ENCODE measurements around the gene TMEM205. TPM values are rescaled to one million over a fixed set of nuclear protein-coding genes. Genes with fewer than 3 reads are reported as not detected.

Gene TMEM205
- total RNA-seq, 2 experiments from 2014 or later, result 8.8 to 10.4 TPM

GRCh38 chr19:11363881-11364280, 17.8 kb upstream of the TMEM205 start:
- intact Hi-C loops (cut with DNase I, micrococcal nuclease), result no loop called here
- Histone ChIP-seq H3K27me3 (ENCODE audit: control insufficient read depth in 1 of 2, insufficient read depth in 2 of 2, low read length in 2 of 2) (no peaks in the 10 kb centered on the region), H3K4me3 (ENCODE audit: low read length) (no peak overlapping the region), H3K9me3 (ENCODE audit: control insufficient read depth in 1 of 2, insufficient read depth in 1 of 2, low read length in 2 of 2) (peaks cover 0 to 7% of the 10 kb centered on the region in 2 experiments), H3K4me1 (ENCODE audit: insufficient read depth, low read length) (no peaks in the 10 kb centered on the region), H3K36me3 (ENCODE audit: insufficient read depth, low read length) (peaks cover 12% of the 10 kb centered on the region), H3K27ac (ENCODE audit: low read depth in 1 of 2, low read length in 2 of 2) (no peak overlapping the region)
- ChIA-PET POLR2A (no interaction called here), CTCF (no interaction called here)
- TF ChIP-seq, protein P1, sequence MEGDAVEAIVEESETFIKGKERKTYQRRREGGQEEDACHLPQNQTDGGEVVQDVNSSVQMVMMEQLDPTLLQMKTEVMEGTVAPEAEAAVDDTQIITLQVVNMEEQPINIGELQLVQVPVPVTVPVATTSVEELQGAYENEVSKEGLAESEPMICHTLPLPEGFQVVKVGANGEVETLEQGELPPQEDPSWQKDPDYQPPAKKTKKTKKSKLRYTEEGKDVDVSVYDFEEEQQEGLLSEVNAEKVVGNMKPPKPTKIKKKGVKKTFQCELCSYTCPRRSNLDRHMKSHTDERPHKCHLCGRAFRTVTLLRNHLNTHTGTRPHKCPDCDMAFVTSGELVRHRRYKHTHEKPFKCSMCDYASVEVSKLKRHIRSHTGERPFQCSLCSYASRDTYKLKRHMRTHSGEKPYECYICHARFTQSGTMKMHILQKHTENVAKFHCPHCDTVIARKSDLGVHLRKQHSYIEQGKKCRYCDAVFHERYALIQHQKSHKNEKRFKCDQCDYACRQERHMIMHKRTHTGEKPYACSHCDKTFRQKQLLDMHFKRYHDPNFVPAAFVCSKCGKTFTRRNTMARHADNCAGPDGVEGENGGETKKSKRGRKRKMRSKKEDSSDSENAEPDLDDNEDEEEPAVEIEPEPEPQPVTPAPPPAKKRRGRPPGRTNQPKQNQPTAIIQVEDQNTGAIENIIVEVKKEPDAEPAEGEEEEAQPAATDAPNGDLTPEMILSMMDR (IDR thresholded peaks at IDR 0.05), result no peak
- Mint-ChIP-seq H3K9me3 (no peaks in the 10 kb centered on the region), H3K4me1 (ENCODE audit: low read depth) (no peaks in the 10 kb centered on the region), H3K4me3 (no peak overlapping the region), H3K27ac (no peak overlapping the region), H3K36me3 (ENCODE audit: low read depth) (peaks cover 27% of the 10 kb centered on the region), H3K27me3 (no peaks in the 10 kb centered on the region)
- no peak for DNase-seq
- ATAC-seq (ENCODE audit: poor library complexity), result no peak

GRCh38 chr19:11361771-11362731, 16.0 kb upstream of the TMEM205 start:
- ATAC-seq (ENCODE audit: poor library complexity), result no peak
- no peaks in the 10 kb centered on the region for H3K27me3 ChIP-seq (ENCODE audit: control insufficient read depth in 1 of 2, insufficient read depth in 2 of 2, low read length in 2 of 2)
- no peaks in the 10 kb centered on the region for H3K4me1 ChIP-seq (ENCODE audit: insufficient read depth, low read length)
- no peak for DNase-seq
- Mint-ChIP-seq H3K27me3 (no peaks in the 10 kb centered on the region), H3K4me1 (ENCODE audit: low read depth) (no peaks in the 10 kb centered on the region), H3K9me3 (no peaks in the 10 kb centered on the region), H3K27ac (no peak overlapping the region), H3K36me3 (ENCODE audit: low read depth) (peaks cover 17% of the 10 kb centered on the region), H3K4me3 (no peak overlapping the region)
- no peak overlapping the region for H3K27ac ChIP-seq (ENCODE audit: low read depth in 1 of 2, low read length in 2 of 2)
- ChIA-PET CTCF (interaction anchor here (1.0 kb wide), 1 partner anchor 121 kb away, joined by 3 read pairs; no protein-coding TSS in a partner anchor), POLR2A (interaction anchor here (1.3 kb wide), 1 partner anchor 12 kb away, joined by 4 read pairs; the partner anchor contains the start of gene SWSAP1)
- H3K4me3 ChIP-seq (ENCODE audit: low read length), result no peak overlapping the region
- H3K9me3 ChIP-seq (ENCODE audit: control insufficient read depth in 1 of 2, insufficient read depth in 1 of 2, low read length in 2 of 2), result peaks cover 0 to 7% of the 10 kb centered on the region in 2 experiments
- TF ChIP-seq, protein P1 (IDR thresholded peaks at IDR 0.05), result no peak
- peaks cover 6% of the 10 kb centered on the region for H3K36me3 ChIP-seq (ENCODE audit: insufficient read depth, low read length)
- intact Hi-C loops (cut with DNase I, micrococcal nuclease), result no loop called here

- DNase-seq (no peak), ATAC-seq (ENCODE audit: poor library complexity) (no peak)
- H3K9me3 Mint-ChIP-seq, result no peaks in the 10 kb centered on the region
- H3K4me1 Mint-ChIP-seq (ENCODE audit: low read depth), result peaks cover 3% of the 10 kb centered on the region
- H3K9me3 ChIP-seq (ENCODE audit: control insufficient read depth in 1 of 2, insufficient read depth in 1 of 2, low read length in 2 of 2), result peaks cover 0 to 7% of the 10 kb centered on the region in 2 experiments
- intact Hi-C loops (cut with DNase I, micrococcal nuclease), result no loop called here
- ChIA-PET POLR2A (interaction anchor here (0.8 to 1.3 kb wide), 2 partner anchors 13 to 14 kb away, joined by 4 read pairs; partner anchors contain the start of genes CCDC159 and SWSAP1), CTCF (interaction anchor here (1.0 kb wide), 1 partner anchor 121 kb away, joined by 3 read pairs; no protein-coding TSS in a partner anchor)
- peaks cover 16% of the 10 kb centered on the region for H3K36me3 Mint-ChIP-seq (ENCODE audit: low read depth)
- no peaks in the 10 kb centered on the region for H3K27me3 ChIP-seq (ENCODE audit: control insufficient read depth in 1 of 2, insufficient read depth in 2 of 2, low read length in 2 of 2)
- peaks cover 6% of the 10 kb centered on the region for H3K36me3 ChIP-seq (ENCODE audit: insufficient read depth, low read length)
- H3K4me3 ChIP-seq (ENCODE audit: low read length), result no peak overlapping the region
- H3K4me1 ChIP-seq (ENCODE audit: insufficient read depth, low read length), result peaks cover 2% of the 10 kb centered on the region
- H3K27ac Mint-ChIP-seq, result no peak overlapping the region
- TF ChIP-seq, protein P1 (IDR thresholded peaks at IDR 0.05), result no peak
- peaks cover 3% of the 10 kb centered on the region for H3K27me3 Mint-ChIP-seq
- no peak overlapping the region for H3K4me3 Mint-ChIP-seq
- H3K27ac ChIP-seq (ENCODE audit: low read depth in 1 of 2, low read length in 2 of 2), result no peak overlapping the region
Observed at GRCh38 chr19:11361037-11361770, 15.1 kb upstream of the TMEM205 start.

Data from CD4-positive, alpha-beta T cell (primary cell).